MV-4-11 (cell line): ENCODE measurements around the gene PAEP.
"Not testable (repeated sequence)": the region's sequence is repeated elsewhere in the genome, so short reads cannot be mapped to it uniquely, and the experiment has no call there.

Source experiments
- DNase-seq: peaks from one replicate; lab custom pipeline; 2025; lab: John Stamatoyannopoulos, UW

The PAEP gene

GRCh38 chr9:135526089-135526729 is 35.3 kb upstream of the PAEP start:
- DNase-seq = no peak

- DNase-seq = no peak
Measured at GRCh38 chr9:135526730-135527571, 34.6 kb upstream of the PAEP start.

GRCh38 chr9:135528842-135529435 is 32.6 kb upstream of the PAEP start:
- DNase-seq = not testable (repeated sequence)

- DNase-seq = no peak
Measured at GRCh38 chr9:135530146-135530545, 31.4 kb upstream of the PAEP start.

- no peak for DNase-seq
Measured at GRCh38 chr9:135531096-135531495, 30.5 kb upstream of the PAEP start.

- no peak for DNase-seq
Measured at GRCh38 chr9:135533113-135533512, 28.4 kb upstream of the PAEP start.

GRCh38 chr9:135533674-135534073 is 27.9 kb upstream of the PAEP start:
- no peak for DNase-seq

- DNase-seq = peak; percentile 56
Measured at GRCh38 chr9:135534192-135534711, 27.3 kb upstream of the PAEP start.

GRCh38 chr9:135534826-135535225 is 26.7 kb upstream of the PAEP start:
- DNase-seq = not testable (repeated sequence)

- DNase-seq = not testable (repeated sequence)
Measured at GRCh38 chr9:135535631-135536030, 25.9 kb upstream of the PAEP start.

GRCh38 chr9:135536216-135536615 is 25.3 kb upstream of the PAEP start:
- peak; percentile 22 for DNase-seq

GRCh38 chr9:135543262-135543894 is 18.2 kb upstream of the PAEP start:
- not testable (repeated sequence) for DNase-seq

- DNase-seq = no peak
Measured at GRCh38 chr9:135544981-135545635, 16.4 kb upstream of the PAEP start.

GRCh38 chr9:135545646-135546176 is 15.8 kb upstream of the PAEP start, which contains the start of gene OBP2A:
TSS of gene OBP2A (plus strand) at chr9:135546126. CDS start at chr9:135546181, 55 bp downstream.
- DNase-seq = not testable (repeated sequence)

- DNase-seq = not testable (repeated sequence)
Measured at GRCh38 chr9:135546792-135547617, 14.6 kb upstream of the PAEP start.

GRCh38 chr9:135547756-135548736 is 13.5 kb upstream of the PAEP start:
- no peak for DNase-seq

- DNase-seq = not testable (repeated sequence)
Measured at GRCh38 chr9:135549478-135550343, 11.8 kb upstream of the PAEP start.

GRCh38 chr9:135550344-135550918 is 11.1 kb upstream of the PAEP start:
- DNase-seq = no peak
